Measurements from ENCODE around the gene SDF4. TPM values are rescaled to one million over a fixed set of nuclear protein-coding genes. Genes with fewer than 3 reads are reported as not detected.

Gene SDF4
- total and polyA plus RNA-seq, 2 experiments from 2014 or later = 214 to 261 TPM

GRCh38 chr1:1170215-1171091 lies 61.3 kb downstream of the SDF4 start:
- DNase-seq = no peak
- Histone ChIP-seq H3K4me1 (ENCODE audit: insufficient read depth) (no peaks in the 10 kb centered on the region), H4K20me1 (ENCODE audit: insufficient read depth) (no peaks in the 10 kb centered on the region), H3K9me3 (ENCODE audit: low read depth) (no peaks in the 10 kb centered on the region), H3K9me2 (ENCODE audit: insufficient read depth) (no peaks in the 10 kb centered on the region), H3K27ac (no peak overlapping the region), H2AFZ (no peak overlapping the region), H3K9ac (no peak overlapping the region), H3K36me3 (ENCODE audit: low read depth) (no peaks in the 10 kb centered on the region), H3K4me2 (ENCODE audit: unreplicated experiment) (no peak overlapping the region), H3F3A (ENCODE audit: insufficient read depth) (no peaks in the 10 kb centered on the region), H3K79me2 (ENCODE audit: insufficient read depth) (no peaks in the 10 kb centered on the region), H3K27me3 (replicated peaks; ENCODE audit: insufficient read depth) (peaks cover 16% of the 10 kb centered on the region), H3K4me3 (no peak overlapping the region)
- TF ChIP-seq EZH2 (IDR thresholded peaks at IDR 0.05; ENCODE audit: insufficient read depth, poor library complexity, severe bottlenecking) (no peak), EZH2phosphoT487 (IDR thresholded peaks at IDR 0.05; ENCODE audit: insufficient read depth, low read depth) (no peak)
- WGBS, 2 experiments (ENCODE audit: low coverage in 1 of 2, low lambda C conversion rate in 2 of 2, missing lambda C conversion rate in 2 of 2) = 38 to 46% methylated on average over 24 of the region's 26 CpGs
- in situ Hi-C loops (cut with MboI) = no loop called here

- H3K9me2 ChIP-seq (ENCODE audit: insufficient read depth) = no peaks in the 10 kb centered on the region
- H3K27me3 ChIP-seq (replicated peaks; ENCODE audit: insufficient read depth) = peaks cover 21% of the 10 kb centered on the region
- no peak for DNase-seq
- H3K4me2 ChIP-seq (ENCODE audit: unreplicated experiment) = no peak overlapping the region
- H4K20me1 ChIP-seq (ENCODE audit: insufficient read depth) = no peaks in the 10 kb centered on the region
- H3K4me1 ChIP-seq (ENCODE audit: insufficient read depth) = no peaks in the 10 kb centered on the region
- H3K27ac ChIP-seq = no peak overlapping the region
- in situ Hi-C loops (cut with MboI) = no loop called here
- no peaks in the 10 kb centered on the region for H3K9me3 ChIP-seq (ENCODE audit: low read depth)
- 37 to 47% methylated on average over 29 to 32 of the region's 32 CpGs for WGBS, 2 experiments (ENCODE audit: low coverage in 1 of 2, low lambda C conversion rate in 2 of 2, missing lambda C conversion rate in 2 of 2)
- no peaks in the 10 kb centered on the region for H3K79me2 ChIP-seq (ENCODE audit: insufficient read depth)
- no peak overlapping the region for H3K9ac ChIP-seq
- no peaks in the 10 kb centered on the region for H3F3A ChIP-seq (ENCODE audit: insufficient read depth)
- no peak overlapping the region for H2AFZ ChIP-seq
- no peak overlapping the region for H3K4me3 ChIP-seq
- TF ChIP-seq EZH2phosphoT487 (IDR thresholded peaks at IDR 0.05; ENCODE audit: insufficient read depth, low read depth) = no peak
- TF ChIP-seq EZH2 (IDR thresholded peaks at IDR 0.05; ENCODE audit: insufficient read depth, poor library complexity, severe bottlenecking) = no peak
- no peaks in the 10 kb centered on the region for H3K36me3 ChIP-seq (ENCODE audit: low read depth)
Measured at GRCh38 chr1:1169429-1170214, 62.2 kb downstream of the SDF4 start.

- Histone ChIP-seq H3K9me3 (ENCODE audit: low read depth) (no peaks in the 10 kb centered on the region), H3K27ac (no peak overlapping the region), H3K79me2 (ENCODE audit: insufficient read depth) (no peaks in the 10 kb centered on the region), H3K9ac (no peak overlapping the region), H2AFZ (no peak overlapping the region), H3K9me2 (ENCODE audit: insufficient read depth) (no peaks in the 10 kb centered on the region), H3K4me1 (ENCODE audit: insufficient read depth) (no peaks in the 10 kb centered on the region), H3K4me3 (no peak overlapping the region), H3K4me2 (ENCODE audit: unreplicated experiment) (no peak overlapping the region), H3K36me3 (ENCODE audit: low read depth) (no peaks in the 10 kb centered on the region), H3K27me3 (replicated peaks; ENCODE audit: insufficient read depth) (peaks cover 23% of the 10 kb centered on the region), H4K20me1 (ENCODE audit: insufficient read depth) (no peaks in the 10 kb centered on the region), H3F3A (ENCODE audit: insufficient read depth) (no peaks in the 10 kb centered on the region)
- in situ Hi-C loops (cut with MboI) = no loop called here
- WGBS, 2 experiments (ENCODE audit: low coverage in 1 of 2, low lambda C conversion rate in 2 of 2, missing lambda C conversion rate in 2 of 2) = 43 to 48% methylated on average over 36 of the region's 37 CpGs
- DNase-seq = no peak
- TF ChIP-seq EZH2 (IDR thresholded peaks at IDR 0.05; ENCODE audit: insufficient read depth, poor library complexity, severe bottlenecking) = no peak
- TF ChIP-seq EZH2phosphoT487 (IDR thresholded peaks at IDR 0.05; ENCODE audit: insufficient read depth, low read depth) = no peak
Measured at GRCh38 chr1:1168451-1169411, 63.1 kb downstream of the SDF4 start.

Measured in GM23248 (cell line).